HepG2 (cell line): ENCODE data around the gene NSD2. TPM values are rescaled to one million over a fixed set of nuclear protein-coding genes. Genes with fewer than 3 reads are reported as not detected.

Experiments
- ATAC-seq: fragments of 200-7000 bp; cut with Tn5 transposase; 3 replicates; pipeline ENCODE4 v1.9.1; 2020; ENCODE audit warnings: mild to moderate bottlenecking, moderate library complexity
- BruUV-seq: library from RNA; stranded (reverse); fragments of 400-500 nt; replicated peaks from 2 replicates; lab custom pipeline; 2021; lab: Mats Ljungman, UMichigan
- CTCF ChIA-PET: fragments of 300-600 bp; formaldehyde crosslinking; extraction: SDS; loops from one replicate; lab custom pipeline; 2021; ENCODE audit warnings: low total read pairs, inconsistent platforms, low intra/inter-chr PET ratio; lab: Yijun Ruan, JAX
- POLR2A ChIA-PET: fragments of 350-600 bp; sonication (Branson Sonifier 250); formaldehyde crosslinking; loops from one replicate; lab custom pipeline; 2020; ENCODE audit warnings: antibody characterized with exemption, inconsistent platforms; lab: Yijun Ruan, JAX
- DNase-seq: peaks from one replicate; pipeline ENCODE4 v3.0.0-alpha.2; 2015; ENCODE audit warnings: low spot score
- FAIRE-seq: peaks from 3 replicates; lab custom pipeline; 2011; peaks lifted over from hg19 to GRCh38; lab: Jason Lieb, UNC
- H2AFZ ChIP-seq: one replicate; pipeline ENCODE4 v1.6.1; 2011; ENCODE audit warnings: low read length, inconsistent platforms
- H3K27ac ChIP-seq: fragments of 300-600 bp; 3 replicates; pipeline ENCODE4 v1.8.0; 2011; ENCODE audit warnings: mixed run types, mild to moderate bottlenecking, mixed read lengths, low read length, inconsistent platforms; ENCODE audit not compliant: insufficient read depth; ENCODE audit errors: extremely low read length
- H3K27me3 ChIP-seq, 2 experiments: fragments of 200-600 bp in 1 of 2; 2 replicates in 1 of 2; 3 replicates in 1 of 2; pipeline versions ENCODE4 v1.6.0 to v1.8.0; 2011; ENCODE audit warnings: low read length in 2 of 2, mild to moderate bottlenecking in 2 of 2, moderate library complexity in 2 of 2, inconsistent platforms in 1 of 2; ENCODE audit not compliant: insufficient read depth in 2 of 2, control insufficient read depth in 1 of 2
- H3K36me3 ChIP-seq, 2 experiments: fragments of 200-600 bp in 1 of 2; replicated peaks in 1 of 2; 2 replicates in 1 of 2; 3 replicates in 1 of 2; pipeline versions ENCODE4 v1.5.1 to v1.8.0; 2011; ENCODE audit warnings: low read length in 2 of 2, inconsistent platforms in 1 of 2; ENCODE audit not compliant: insufficient read depth in 2 of 2, control insufficient read depth in 1 of 2
- H3K4me1 ChIP-seq: 2 replicates; pipeline ENCODE4 v1.5.1; 2012; ENCODE audit warnings: low read length, inconsistent platforms; ENCODE audit not compliant: insufficient read depth
- H3K4me2 ChIP-seq: 2 replicates; pipeline ENCODE4 v1.6.0; 2011; ENCODE audit warnings: low read depth, low read length, inconsistent platforms
- H3K4me3 ChIP-seq, 3 experiments: fragments of 200-600 bp in 1 of 3; sonication (generic), shearing (Covaris generic) in 1 of 3; replicated peaks in 1 of 3; 2 replicates each; pipeline ENCODE4 v1.5.1; 2011 to 2016; ENCODE audit warnings: low read length in 3 of 3, inconsistent platforms in 2 of 3, low read depth in 2 of 3, mild to moderate bottlenecking in 2 of 3, control low read depth in 1 of 3, mixed read lengths in 1 of 3; ENCODE audit not compliant: insufficient read depth in 1 of 3
- H3K79me2 ChIP-seq: one replicate; pipeline ENCODE4 v1.6.1; 2011; ENCODE audit warnings: low read length, inconsistent platforms; ENCODE audit not compliant: insufficient read depth
- H3K9ac ChIP-seq: 2 replicates; pipeline ENCODE4 v1.6.0; 2011; ENCODE audit warnings: mild to moderate bottlenecking, low read depth, low read length, inconsistent platforms; ENCODE audit not compliant: insufficient read depth
- H3K9me3 ChIP-seq: 2 replicates; pipeline ENCODE4 v1.5.1; 2012; ENCODE audit warnings: mild to moderate bottlenecking, low read length
- H4K20me1 ChIP-seq: 2 replicates; pipeline ENCODE4 v1.6.0; 2011; ENCODE audit warnings: inconsistent platforms, mild to moderate bottlenecking, low read length, moderate library complexity; ENCODE audit not compliant: insufficient read depth
- GPBP1L1 ChIP-seq: sonication (generic); formaldehyde crosslinking; IDR thresholded peaks from 2 replicates; pipeline ENCODE4 v1.5.0; 2020; ENCODE audit warnings: mild to moderate bottlenecking, missing genetic modification reagents
- HMGA1 ChIP-seq: sonication (generic); formaldehyde crosslinking; conservative IDR thresholded peaks from 2 replicates; pipeline ENCODE4 v1.4.0; 2020; ENCODE audit warnings: missing genetic modification reagents
- MTERF4 ChIP-seq: sonication (generic); formaldehyde crosslinking; IDR thresholded peaks from 2 replicates; pipeline ENCODE4 v1.8.0; 2023; ENCODE audit warnings: mild to moderate bottlenecking, missing genetic modification reagents
- NAIF1 ChIP-seq: sonication (generic); formaldehyde crosslinking; IDR thresholded peaks from 2 replicates; pipeline ENCODE4 v1.5.0; 2020; ENCODE audit warnings: mild to moderate bottlenecking, missing genetic modification reagents, borderline replicate concordance
- NKX3-1 ChIP-seq: sonication (generic); formaldehyde crosslinking; IDR thresholded peaks from 2 replicates; pipeline ENCODE4 v1.5.0; 2020; ENCODE audit warnings: missing genetic modification reagents
- RERE ChIP-seq: IDR thresholded peaks from 2 replicates; pipeline ENCODE4 v1.6.1; 2016; ENCODE audit warnings: low read depth, missing genetic modification reagents, missing compliant biosample characterization
- ZNF354B ChIP-seq: sonication (generic); formaldehyde crosslinking; IDR thresholded peaks from 2 replicates; pipeline ENCODE4 v1.8.0; 2022; ENCODE audit warnings: mild to moderate bottlenecking, missing genetic modification reagents
- WGBS: methylation state at CpG from one replicate; pipeline ENCODE4 v1.1.6; 2017; ENCODE audit warnings: low lambda C conversion rate; 5-methylcytosine and 5-hydroxymethylcytosine counted together
- in situ Hi-C: cut with HindIII; loops from 2 replicates; pipeline ENCODE4 v1.10.0; 2017; ENCODE audit warnings: low pct_unique_long_range_greater_than_20kb; ENCODE audit not compliant: extremely low pct_ligation_motif_present
- intact Hi-C: fragments of 100-400 bp; cut with micrococcal nuclease; formaldehyde crosslinking; loops from one replicate; pipeline ENCODE4 v1.10.0; 2022; ENCODE audit not compliant: unreplicated experiment
- polyA plus RNA-seq, 8 experiments: library from polyadenylated mRNA; depleted of rRNA in 3 of 8; stranded (reverse) in 7 of 8; unstranded in 1 of 8; fragments of >200 nt; fragmentation: Illumina TruSeq in 4 of 8; extraction: Trizol in 4 of 8; gene quantifications; 2 replicates each; pipeline versions ENCODE4 v1.2.1 to v1.2.3, GENCODE V29; 2011 to 2016; ENCODE audit warnings: low read depth in 4 of 8, missing spikeins in 1 of 8, mixed read lengths in 1 of 8; ENCODE audit not compliant: insufficient read depth in 1 of 8
- total RNA-seq, 5 experiments: library from RNA; depleted of rRNA; stranded (reverse); fragments of >200 nt; fragmentation: Illumina TruSeq; extraction: Trizol; gene quantifications; 2 replicates each; pipeline ENCODE4 v1.2.3, GENCODE V29; 2016; ENCODE audit warnings: low read depth in 1 of 5
- TF ChIP-seq, protein P1 (sequence below): sonication (generic); formaldehyde crosslinking; IDR thresholded peaks from 2 replicates; pipeline ENCODE4 v1.9.0; 2022; ENCODE audit warnings: missing genetic modification reagents, mild to moderate bottlenecking, borderline replicate concordance

The NSD2 gene
- total and polyA plus RNA-seq, 2 of the 13 experiments (the other 11 are each of a cell fraction or from before 2014, with no cell fraction given): 22.0 to 65.9 TPM

GRCh38 chr4:1964443-1964842 is 93.2 kb downstream of the NSD2 start:
- H3K79me2 ChIP-seq: no peaks in the 10 kb centered on the region
- no peak overlapping the region for H2AFZ ChIP-seq
- CTCF ChIA-PET: no interaction called here
- BruUV-seq: no TSS peak
- 94% methylated on average over 4 of the region's 6 CpGs for WGBS
- H3K36me3 ChIP-seq: peaks cover 33 to 85% of the 10 kb centered on the region in 2 experiments
- ATAC-seq: no peak
- no peaks in the 10 kb centered on the region for H3K27me3 ChIP-seq
- no peak for FAIRE-seq
- POLR2A ChIA-PET: no interaction called here
- no peak overlapping the region for H3K4me3 ChIP-seq
- H4K20me1 ChIP-seq: no peaks in the 10 kb centered on the region
- no peak for DNase-seq
- H3K4me2 ChIP-seq: no peak overlapping the region
- TF ChIP-seq NAIF1 (CRISPR knock-in tag): no peak
- no peak for TF ChIP-seq NKX3-1 (CRISPR knock-in tag)
- TF ChIP-seq ZNF354B (CRISPR knock-in tag): no peak
- TF ChIP-seq GPBP1L1 (CRISPR knock-in tag): no peak
- no peak for TF ChIP-seq HMGA1 (CRISPR knock-in tag)
- TF ChIP-seq, protein P1, sequence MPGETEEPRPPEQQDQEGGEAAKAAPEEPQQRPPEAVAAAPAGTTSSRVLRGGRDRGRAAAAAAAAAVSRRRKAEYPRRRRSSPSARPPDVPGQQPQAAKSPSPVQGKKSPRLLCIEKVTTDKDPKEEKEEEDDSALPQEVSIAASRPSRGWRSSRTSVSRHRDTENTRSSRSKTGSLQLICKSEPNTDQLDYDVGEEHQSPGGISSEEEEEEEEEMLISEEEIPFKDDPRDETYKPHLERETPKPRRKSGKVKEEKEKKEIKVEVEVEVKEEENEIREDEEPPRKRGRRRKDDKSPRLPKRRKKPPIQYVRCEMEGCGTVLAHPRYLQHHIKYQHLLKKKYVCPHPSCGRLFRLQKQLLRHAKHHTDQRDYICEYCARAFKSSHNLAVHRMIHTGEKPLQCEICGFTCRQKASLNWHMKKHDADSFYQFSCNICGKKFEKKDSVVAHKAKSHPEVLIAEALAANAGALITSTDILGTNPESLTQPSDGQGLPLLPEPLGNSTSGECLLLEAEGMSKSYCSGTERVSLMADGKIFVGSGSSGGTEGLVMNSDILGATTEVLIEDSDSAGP (CRISPR knock-in tag): peak; percentile 27; the same call in 1 of the 2 replicates
- no peak for TF ChIP-seq MTERF4 (CRISPR knock-in tag)
- no peak for TF ChIP-seq RERE (CRISPR knock-in tag)
- H3K27ac ChIP-seq: no peak overlapping the region
- in situ Hi-C loops: no loop called here
- no peaks in the 10 kb centered on the region for H3K9me3 ChIP-seq
- H3K4me1 ChIP-seq: peaks cover 18% of the 10 kb centered on the region; the same call in 1 of the 2 replicates
- no peak overlapping the region for H3K9ac ChIP-seq
- intact Hi-C loops: no loop called here
